CD4-positive, alpha-beta T cell (primary cell): Measurements from ENCODE around the gene GRID2. TPM values are rescaled to one million over a fixed set of nuclear protein-coding genes. Genes with fewer than 3 reads are reported as not detected.

Source experiments
- ATAC-seq: fragments of 200-7000 bp; cut with Tn5 transposase; one replicate; pipeline ENCODE4 v1.10.0; 2022; ENCODE audit warnings: mild to moderate bottlenecking; ENCODE audit not compliant: poor library complexity
- CTCF ChIA-PET: fragments of 350-600 bp; sonication (Branson Sonifier 250); formaldehyde crosslinking; loops from one replicate; lab custom pipeline; 2021; ENCODE audit warnings: antibody characterized with exemption, inconsistent platforms; lab: Charles Lee
- POLR2A ChIA-PET: fragments of 350-600 bp; sonication (Branson Sonifier 250); formaldehyde crosslinking; loops from one replicate; lab custom pipeline; 2021; ENCODE audit warnings: antibody characterized with exemption, inconsistent platforms; lab: Charles Lee
- DNase-seq, 14 experiments: peaks; one replicate each; pipeline ENCODE4 v3.0.0-alpha.2; 2013 to 2020; ENCODE audit warnings: mixed read lengths in 2 of 14
- H3K27ac ChIP-seq, 2 donors: one replicate each; pipeline versions ENCODE4 v1.5.1 to v1.7.0; 2013; ENCODE audit warnings: low read length in 2 of 2, low read depth in 1 of 2, mild to moderate bottlenecking in 1 of 2
- H3K27me3 ChIP-seq, 2 experiments: 1 replicate in 1 of 2; 2 replicates in 1 of 2; pipeline versions ENCODE4 v1.6.1 to v1.7.0; 2013; ENCODE audit warnings: low read length in 2 of 2, control low read depth in 1 of 2, mild to moderate bottlenecking in 1 of 2, moderate library complexity in 1 of 2; ENCODE audit not compliant: insufficient read depth in 2 of 2, control insufficient read depth in 1 of 2
- H3K36me3 ChIP-seq: one replicate; pipeline ENCODE4 v1.6.1; 2013; ENCODE audit warnings: low read length, control low read depth; ENCODE audit not compliant: insufficient read depth
- H3K4me1 ChIP-seq: one replicate; pipeline ENCODE4 v1.6.1; 2013; ENCODE audit warnings: low read length, control low read depth; ENCODE audit not compliant: insufficient read depth
- H3K4me3 ChIP-seq: one replicate; pipeline ENCODE4 v1.5.1; 2013; ENCODE audit warnings: mild to moderate bottlenecking, low read length, moderate library complexity
- H3K9me3 ChIP-seq, 2 experiments: 1 replicate in 1 of 2; 2 replicates in 1 of 2; pipeline versions ENCODE4 v1.6.1 to v1.7.0; 2013; ENCODE audit warnings: low read length in 2 of 2, mild to moderate bottlenecking in 2 of 2, control low read depth in 1 of 2, moderate library complexity in 1 of 2; ENCODE audit not compliant: control insufficient read depth in 1 of 2, insufficient read depth in 1 of 2
- H3K27ac Mint-ChIP-seq: one replicate; pipeline ENCODE4 v1.8.0; 2020; ENCODE audit warnings: mixed read lengths
- H3K27me3 Mint-ChIP-seq: one replicate; pipeline ENCODE4 v1.8.0; 2021; ENCODE audit warnings: mixed read lengths
- H3K36me3 Mint-ChIP-seq: one replicate; pipeline ENCODE4 v1.8.0; 2021; ENCODE audit warnings: low read depth, mixed read lengths
- H3K4me1 Mint-ChIP-seq: one replicate; pipeline ENCODE4 v1.8.0; 2021; ENCODE audit warnings: low read depth, mixed read lengths
- H3K4me3 Mint-ChIP-seq: one replicate; pipeline ENCODE4 v1.8.0; 2020; ENCODE audit warnings: mild to moderate bottlenecking, mixed read lengths
- H3K9me3 Mint-ChIP-seq: one replicate; pipeline ENCODE4 v1.8.0; 2020; ENCODE audit warnings: mixed read lengths
- CTCF ChIP-seq: fragments of 200-600 bp; IDR thresholded peaks from one replicate; pipeline ENCODE4 v1.8.0; 2022; ENCODE audit warnings: antibody characterized with exemption, mild to moderate bottlenecking
- intact Hi-C, 2 experiments: fragments of 100-400 bp; cut with DNase I in 1 of 2; cut with micrococcal nuclease in 1 of 2; formaldehyde crosslinking; loops; one replicate each; pipeline versions ENCODE4 v1.15.1 to v1.9.0; 2023 to 2025; cut with DNase I, micrococcal nuclease
- total RNA-seq, 174 experiments: library from RNA in 2 of 174; stranded (reverse) in 2 of 174; gene quantifications; one replicate each; pipeline ENCODE4 v1.2.3 and lab custom pipeline; 2021 to 2026

Gene GRID2
- total RNA-seq, 2 experiments from 2014 or later: not detected

GRCh38 chr4:93513851-93514250, 1210.1 kb downstream of the GRID2 start:
- no peaks in the 10 kb centered on the region for H3K27me3 ChIP-seq
- CTCF ChIA-PET: no interaction called here
- no peaks in the 10 kb centered on the region for H3K9me3 ChIP-seq
- H3K4me1 ChIP-seq: no peaks in the 10 kb centered on the region
- intact Hi-C loops: no loop called here
- ATAC-seq: no peak
- TF ChIP-seq CTCF: no peak
- no peak for DNase-seq
- Mint-ChIP-seq H3K27ac (no peak overlapping the region), H3K4me3 (no peak overlapping the region), H3K9me3 (peaks cover 8% of the 10 kb centered on the region), H3K36me3 (no peaks in the 10 kb centered on the region), H3K27me3 (no peaks in the 10 kb centered on the region), H3K4me1 (no peaks in the 10 kb centered on the region)
- H3K36me3 ChIP-seq: no peaks in the 10 kb centered on the region
- H3K27ac ChIP-seq: no peak overlapping the region
- H3K4me3 ChIP-seq: no peak overlapping the region
- POLR2A ChIA-PET: no interaction called here

GRCh38 chr4:93515208-93515607, 1211.4 kb downstream of the GRID2 start:
- POLR2A ChIA-PET: no interaction called here
- peaks cover 8% of the 10 kb centered on the region for H3K9me3 Mint-ChIP-seq
- no peaks in the 10 kb centered on the region for H3K27me3 Mint-ChIP-seq
- H3K27ac Mint-ChIP-seq: no peak overlapping the region
- TF ChIP-seq CTCF: no peak
- no peak overlapping the region for H3K4me3 Mint-ChIP-seq
- no peak overlapping the region for H3K4me3 ChIP-seq
- H3K4me1 Mint-ChIP-seq: no peaks in the 10 kb centered on the region
- CTCF ChIA-PET: no interaction called here
- H3K9me3 ChIP-seq: no peaks in the 10 kb centered on the region
- H3K4me1 ChIP-seq: no peaks in the 10 kb centered on the region
- no peaks in the 10 kb centered on the region for H3K27me3 ChIP-seq
- ATAC-seq (no peak), DNase-seq (no peak)
- intact Hi-C loops: no loop called here
- H3K36me3 Mint-ChIP-seq: no peaks in the 10 kb centered on the region
- H3K36me3 ChIP-seq: no peaks in the 10 kb centered on the region
- H3K27ac ChIP-seq: no peak overlapping the region

- no peak for TF ChIP-seq CTCF
- no peak for DNase-seq
- POLR2A ChIA-PET: no interaction called here
- no peaks in the 10 kb centered on the region for H3K9me3 ChIP-seq
- H3K27me3 Mint-ChIP-seq: no peaks in the 10 kb centered on the region
- no peaks in the 10 kb centered on the region for H3K27me3 ChIP-seq
- no peak overlapping the region for H3K27ac ChIP-seq
- no peaks in the 10 kb centered on the region for H3K36me3 ChIP-seq
- H3K4me3 Mint-ChIP-seq: no peak overlapping the region
- H3K27ac Mint-ChIP-seq: no peak overlapping the region
- H3K4me1 Mint-ChIP-seq: no peaks in the 10 kb centered on the region
- no peaks in the 10 kb centered on the region for H3K36me3 Mint-ChIP-seq
- CTCF ChIA-PET: no interaction called here
- peaks cover 2% of the 10 kb centered on the region for H3K9me3 Mint-ChIP-seq
- intact Hi-C loops: no loop called here
- ATAC-seq: no peak
- no peak overlapping the region for H3K4me3 ChIP-seq
- H3K4me1 ChIP-seq: no peaks in the 10 kb centered on the region
Measured at GRCh38 chr4:93529692-93530372, 1226.1 kb downstream of the GRID2 start.
